ENCODE results near the gene PFDN6. TPM values are rescaled to one million over a fixed set of nuclear protein-coding genes. Genes with fewer than 3 reads are reported as not detected.

PFDN6 gene
- total and polyA plus RNA-seq, 10 of the 15 experiments (the other 5 are each of a cell fraction or from before 2014, with no cell fraction given), result 3.1 to 168 (median 82.6) TPM

- TF ChIP-seq ZBTB4 (CRISPR knock-in tag; IDR thresholded peaks at IDR 0.05) (no peak), KLF5 (IDR thresholded peaks at IDR 0.05; ENCODE audit: partially characterized antibody) (peak; percentile 45), TBL1XR1 (IDR thresholded peaks at IDR 0.05; ENCODE audit: low read depth, low read length) (no peak), MXI1 (IDR thresholded peaks at IDR 0.05; ENCODE audit: low read depth, low read length) (peak; percentile 59; the same call in 1 of the 2 replicates), STAT1 (conservative IDR thresholded peaks at IDR 0.05) (no peak), BHLHE40 (IDR thresholded peaks at IDR 0.05; ENCODE audit: borderline replicate concordance in 1 of 2, low read depth in 2 of 2, low read length in 1 of 2) (peak; percentile 49 to 77), PKNOX1 (IDR thresholded peaks at IDR 0.05) (no peak; the same call in 1 of the 2 replicates), BCL11A (IDR thresholded peaks at IDR 0.05; ENCODE audit: low read depth, low read length) (no peak), NR2F1 (conservative IDR thresholded peaks at IDR 0.05) (no peak), SIX5 (IDR thresholded peaks at IDR 0.05; ENCODE audit: low read depth, low read length, severe bottlenecking) (no peak), YY1 (IDR thresholded peaks at IDR 0.05; ENCODE audit: low read depth, low read length) (peak; percentile 94), NFYB (IDR thresholded peaks at IDR 0.05; ENCODE audit: insufficient read depth, low read depth, low read length) (peak; percentile 89), KDM1A (IDR thresholded peaks at IDR 0.05; ENCODE audit: borderline replicate concordance) (no peak)
- TF ChIP-seq, protein P1, sequence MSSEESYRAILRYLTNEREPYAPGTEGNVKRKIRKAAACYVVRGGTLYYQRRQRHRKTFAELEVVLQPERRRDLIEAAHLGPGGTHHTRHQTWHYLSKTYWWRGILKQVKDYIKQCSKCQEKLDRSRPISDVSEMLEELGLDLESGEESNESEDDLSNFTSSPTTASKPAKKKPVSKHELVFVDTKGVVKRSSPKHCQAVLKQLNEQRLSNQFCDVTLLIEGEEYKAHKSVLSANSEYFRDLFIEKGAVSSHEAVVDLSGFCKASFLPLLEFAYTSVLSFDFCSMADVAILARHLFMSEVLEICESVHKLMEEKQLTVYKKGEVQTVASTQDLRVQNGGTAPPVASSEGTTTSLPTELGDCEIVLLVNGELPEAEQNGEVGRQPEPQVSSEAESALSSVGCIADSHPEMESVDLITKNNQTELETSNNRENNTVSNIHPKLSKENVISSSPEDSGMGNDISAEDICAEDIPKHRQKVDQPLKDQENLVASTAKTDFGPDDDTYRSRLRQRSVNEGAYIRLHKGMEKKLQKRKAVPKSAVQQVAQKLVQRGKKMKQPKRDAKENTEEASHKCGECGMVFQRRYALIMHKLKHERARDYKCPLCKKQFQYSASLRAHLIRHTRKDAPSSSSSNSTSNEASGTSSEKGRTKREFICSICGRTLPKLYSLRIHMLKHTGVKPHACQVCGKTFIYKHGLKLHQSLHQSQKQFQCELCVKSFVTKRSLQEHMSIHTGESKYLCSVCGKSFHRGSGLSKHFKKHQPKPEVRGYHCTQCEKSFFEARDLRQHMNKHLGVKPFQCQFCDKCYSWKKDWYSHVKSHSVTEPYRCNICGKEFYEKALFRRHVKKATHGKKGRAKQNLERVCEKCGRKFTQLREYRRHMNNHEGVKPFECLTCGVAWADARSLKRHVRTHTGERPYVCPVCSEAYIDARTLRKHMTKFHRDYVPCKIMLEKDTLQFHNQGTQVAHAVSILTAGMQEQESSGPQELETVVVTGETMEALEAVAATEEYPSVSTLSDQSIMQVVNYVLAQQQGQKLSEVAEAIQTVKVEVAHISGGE (CRISPR knock-in tag; IDR thresholded peaks at IDR 0.05), result no peak
These were observed 28.4 kb downstream of the PFDN6 start, which contains the start of gene ZBTB22 (continued) for GRCh38 chr6:33317669-33318425.
